HEK293 (cell line): ENCODE data around the gene RPL7A.
"Not testable (repeated sequence)": the region's sequence is repeated elsewhere in the genome, so short reads cannot be mapped to it uniquely, and the experiment has no call there.

Experiments used
- CTCF ChIA-PET: fragments of 350-600 bp; formaldehyde crosslinking; extraction: SDS; loops from one replicate; lab custom pipeline; 2021; ENCODE audit warnings: antibody characterized with exemption; lab: Yijun Ruan, JAX
- POLR2A ChIA-PET: fragments of 300-600 bp; formaldehyde crosslinking; extraction: SDS; loops from one replicate; lab custom pipeline; 2020; ENCODE audit warnings: antibody characterized with exemption, inconsistent platforms; lab: Yijun Ruan, JAX
- H3K27ac ChIP-seq: fragments of 200-500 bp; sonication (Bioruptor generic); 2 replicates; pipeline ENCODE4 v1.5.1; 2014; ENCODE audit warnings: low read depth, low read length, control low read depth, inconsistent platforms; ENCODE audit errors: extremely low read depth
- H3K36me3 ChIP-seq, 2 experiments: fragments of 200-500 bp in 1 of 2; sonication (Bioruptor generic) in 1 of 2; 1 replicate in 1 of 2; 2 replicates in 1 of 2; pipeline ENCODE4 v1.5.1; 2014 to 2017; ENCODE audit warnings: inconsistent platforms in 2 of 2, low read length in 2 of 2; ENCODE audit not compliant: control insufficient read depth in 2 of 2, insufficient read depth in 1 of 2
- H3K4me1 ChIP-seq: fragments of 200-500 bp; sonication (Bioruptor generic); 2 replicates; pipeline ENCODE4 v1.5.1; 2014; ENCODE audit warnings: mild to moderate bottlenecking, low read length, inconsistent platforms; ENCODE audit not compliant: control insufficient read depth, insufficient read depth
- H3K4me3 ChIP-seq: 2 replicates; pipeline ENCODE4 v1.5.1; 2011; ENCODE audit warnings: low read depth, mild to moderate bottlenecking, control low read depth, low read length, moderate library complexity
- H3K9me3 ChIP-seq: fragments of 200-500 bp; sonication (Bioruptor generic); 2 replicates; pipeline ENCODE4 v1.5.1; 2014; ENCODE audit warnings: low read depth, low read length, inconsistent platforms; ENCODE audit not compliant: control insufficient read depth, insufficient read depth
- EGR2 ChIP-seq: fragments of 450-650 bp; formaldehyde crosslinking; IDR thresholded peaks from 2 replicates; pipeline ENCODE4 v1.5.1; 2016; ENCODE audit warnings: low read depth, missing biosample characterization, missing genetic modification characterization
- GLI4 ChIP-seq: fragments of 450-650 bp; formaldehyde crosslinking; IDR thresholded peaks from 2 replicates; pipeline ENCODE4 v1.5.1; 2016; ENCODE audit warnings: missing biosample characterization, missing genetic modification characterization
- MYNN ChIP-seq: fragments of 450-650 bp; formaldehyde crosslinking; IDR thresholded peaks from 2 replicates; pipeline ENCODE4 v1.5.1; 2016; ENCODE audit warnings: missing biosample characterization, missing genetic modification characterization, borderline replicate concordance
- ZBTB6 ChIP-seq: fragments of 450-650 bp; formaldehyde crosslinking; IDR thresholded peaks from 2 replicates; pipeline ENCODE4 v1.5.1; 2017; ENCODE audit warnings: missing biosample characterization, missing genetic modification characterization
- ZNF221 ChIP-seq: fragments of 450-650 bp; formaldehyde crosslinking; IDR thresholded peaks from 2 replicates; pipeline ENCODE4 v1.5.1; 2017; ENCODE audit warnings: missing biosample characterization, missing genetic modification characterization, borderline replicate concordance
- ZNF302 ChIP-seq: fragments of 450-650 bp; formaldehyde crosslinking; IDR thresholded peaks from 2 replicates; pipeline ENCODE4 v1.5.1; 2016; ENCODE audit warnings: missing biosample characterization, missing genetic modification characterization, low read depth
- ZNF529 ChIP-seq: fragments of 450-650 bp; formaldehyde crosslinking; IDR thresholded peaks from 2 replicates; pipeline ENCODE4 v1.5.1; 2017; ENCODE audit warnings: missing genetic modification characterization, missing biosample characterization; ENCODE audit not compliant: insufficient replicate concordance
- ZNF571 ChIP-seq: fragments of 450-650 bp; formaldehyde crosslinking; IDR thresholded peaks from 2 replicates; pipeline ENCODE4 v1.5.0; 2017; ENCODE audit warnings: missing biosample characterization, missing genetic modification characterization
- TF ChIP-seq, protein P1 (sequence below): fragments of 450-650 bp; formaldehyde crosslinking; conservative IDR thresholded peaks from 2 replicates; pipeline ENCODE4 v1.5.1; 2016; ENCODE audit warnings: low read depth, missing biosample characterization, missing genetic modification characterization

The RPL7A gene

GRCh38 chr9:133323991-133324703 is 23.9 kb upstream of the RPL7A start (continued):
- TF ChIP-seq, protein P1, sequence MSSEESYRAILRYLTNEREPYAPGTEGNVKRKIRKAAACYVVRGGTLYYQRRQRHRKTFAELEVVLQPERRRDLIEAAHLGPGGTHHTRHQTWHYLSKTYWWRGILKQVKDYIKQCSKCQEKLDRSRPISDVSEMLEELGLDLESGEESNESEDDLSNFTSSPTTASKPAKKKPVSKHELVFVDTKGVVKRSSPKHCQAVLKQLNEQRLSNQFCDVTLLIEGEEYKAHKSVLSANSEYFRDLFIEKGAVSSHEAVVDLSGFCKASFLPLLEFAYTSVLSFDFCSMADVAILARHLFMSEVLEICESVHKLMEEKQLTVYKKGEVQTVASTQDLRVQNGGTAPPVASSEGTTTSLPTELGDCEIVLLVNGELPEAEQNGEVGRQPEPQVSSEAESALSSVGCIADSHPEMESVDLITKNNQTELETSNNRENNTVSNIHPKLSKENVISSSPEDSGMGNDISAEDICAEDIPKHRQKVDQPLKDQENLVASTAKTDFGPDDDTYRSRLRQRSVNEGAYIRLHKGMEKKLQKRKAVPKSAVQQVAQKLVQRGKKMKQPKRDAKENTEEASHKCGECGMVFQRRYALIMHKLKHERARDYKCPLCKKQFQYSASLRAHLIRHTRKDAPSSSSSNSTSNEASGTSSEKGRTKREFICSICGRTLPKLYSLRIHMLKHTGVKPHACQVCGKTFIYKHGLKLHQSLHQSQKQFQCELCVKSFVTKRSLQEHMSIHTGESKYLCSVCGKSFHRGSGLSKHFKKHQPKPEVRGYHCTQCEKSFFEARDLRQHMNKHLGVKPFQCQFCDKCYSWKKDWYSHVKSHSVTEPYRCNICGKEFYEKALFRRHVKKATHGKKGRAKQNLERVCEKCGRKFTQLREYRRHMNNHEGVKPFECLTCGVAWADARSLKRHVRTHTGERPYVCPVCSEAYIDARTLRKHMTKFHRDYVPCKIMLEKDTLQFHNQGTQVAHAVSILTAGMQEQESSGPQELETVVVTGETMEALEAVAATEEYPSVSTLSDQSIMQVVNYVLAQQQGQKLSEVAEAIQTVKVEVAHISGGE (tag by site-specific recombination): no peak
- no peak for TF ChIP-seq GLI4
- no peak for TF ChIP-seq EGR2 (tag by site-specific recombination)

DNA sequence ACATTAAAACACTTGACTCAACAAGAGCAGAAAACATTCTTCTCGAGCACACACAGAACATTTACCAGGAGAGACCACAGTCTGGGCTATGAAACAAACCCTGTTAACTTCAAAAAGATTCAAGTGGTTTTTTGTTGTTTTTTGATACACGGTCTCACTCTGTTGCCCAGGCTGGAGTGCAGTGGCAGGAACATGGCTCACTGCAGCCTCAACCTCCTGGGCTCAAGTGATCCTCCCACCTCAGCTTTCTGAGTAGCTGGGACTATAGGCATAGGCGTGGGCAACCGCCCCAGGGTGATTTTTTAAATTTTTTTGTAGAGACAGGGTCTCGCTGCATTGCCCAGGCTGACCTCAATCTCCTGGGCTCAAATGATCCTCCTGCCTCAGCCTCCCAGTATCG is 21.0 kb upstream of the RPL7A start:
- H3K9me3 ChIP-seq, H3K4me3 ChIP-seq, H3K4me1 ChIP-seq, H3K27ac ChIP-seq, POLR2A ChIA-PET: not testable (repeated sequence)
- peaks cover 4 to 24% of the 10 kb centered on the region in 2 experiments; a peak in 2 of 3 replicates for H3K36me3 ChIP-seq
- CTCF ChIA-PET: interaction anchor here (4.3 to 8.9 kb wide), 3 partner anchors 88 to 146 kb away, joined by 40 to 159 read pairs (median 48); no protein-coding TSS in a partner anchor

GRCh38 chr9:133327834-133328484 is 20.1 kb upstream of the RPL7A start:
- Histone ChIP-seq H3K36me3 (peaks cover 4 to 33% of the 10 kb centered on the region in 2 experiments; a peak in 2 of 3 replicates), H3K27ac (no peak overlapping the region), H3K4me1 (no peaks in the 10 kb centered on the region), H3K9me3 (no peaks in the 10 kb centered on the region), H3K4me3 (no peak overlapping the region)
- CTCF ChIA-PET: interaction anchor here (0.7 to 8.9 kb wide), 5 partner anchors 89 to 178 kb away, joined by 3 to 159 read pairs (median 40); no protein-coding TSS in a partner anchor
- POLR2A ChIA-PET: interaction anchor here (3.1 kb wide), 1 partner anchor 142 kb away, joined by 19 read pairs; no protein-coding TSS in a partner anchor
- TF ChIP-seq ZNF529 (no peak), MYNN (tag by site-specific recombination) (no peak), ZNF571 (no peak), ZNF302 (no peak), ZNF221 (tag by site-specific recombination) (no peak), ZBTB6 (tag by site-specific recombination) (no peak)
- TF ChIP-seq, protein P1 (tag by site-specific recombination): no peak
